Smooth muscle cell (in vitro differentiated cells): ENCODE measurements around the gene SPSB3. TPM values are rescaled to one million over a fixed set of nuclear protein-coding genes. Genes with fewer than 3 reads are reported as not detected.

Experiments
- DNase-seq: peaks from one replicate; lab custom pipeline; 2025; ENCODE audit not compliant: unreplicated experiment; lab: John Stamatoyannopoulos, UW
- H2AFZ ChIP-seq: fragments of 200-600 bp; sonication (generic); 2 replicates; pipeline ENCODE4 v1.6.0; 2016; ENCODE audit warnings: antibody characterized with exemption, low read depth, mild to moderate bottlenecking
- H3F3A ChIP-seq: fragments of 200-600 bp; sonication (generic); 2 replicates; pipeline ENCODE4 v1.6.0; 2017; ENCODE audit warnings: antibody characterized with exemption, low read depth
- H3K27ac ChIP-seq: fragments of 200-600 bp; sonication (generic); 2 replicates; pipeline ENCODE4 v1.5.1; 2016; ENCODE audit warnings: low read depth, mild to moderate bottlenecking
- H3K27me3 ChIP-seq: fragments of 200-600 bp; sonication (generic); 2 replicates; pipeline ENCODE4 v1.6.1; 2016; ENCODE audit warnings: low read depth, mild to moderate bottlenecking
- H3K36me3 ChIP-seq: fragments of 200-600 bp; sonication (generic); 2 replicates; pipeline ENCODE4 v1.5.1; 2016; ENCODE audit warnings: low read depth
- H3K4me1 ChIP-seq: fragments of 200-600 bp; sonication (generic); 2 replicates; pipeline ENCODE4 v1.5.1; 2016; ENCODE audit warnings: low read depth
- H3K4me2 ChIP-seq: fragments of 200-600 bp; sonication (generic); 2 replicates; pipeline ENCODE4 v1.6.0; 2016; ENCODE audit warnings: mild to moderate bottlenecking
- H3K4me3 ChIP-seq: fragments of 200-600 bp; sonication (generic); 2 replicates; pipeline ENCODE4 v1.5.1; 2016; ENCODE audit warnings: mild to moderate bottlenecking
- H3K79me2 ChIP-seq: fragments of 200-600 bp; sonication (generic); 2 replicates; pipeline ENCODE4 v1.6.0; 2016; ENCODE audit warnings: low read depth, mild to moderate bottlenecking
- H3K9ac ChIP-seq: fragments of 200-600 bp; sonication (generic); 2 replicates; pipeline ENCODE4 v1.6.0; 2016; ENCODE audit warnings: low read depth
- H3K9me3 ChIP-seq: fragments of 200-600 bp; sonication (generic); replicated peaks from 2 replicates; pipeline ENCODE4 v1.5.1; 2016; ENCODE audit warnings: low read depth
- H4K20me1 ChIP-seq: fragments of 200-600 bp; sonication (generic); 2 replicates; pipeline ENCODE4 v1.6.0; 2016; ENCODE audit warnings: low read depth
- WGBS: methylation state at CpG from one replicate; pipeline ENCODE4 v1.1.7; 2016; ENCODE audit warnings: low lambda C conversion rate; 5-methylcytosine and 5-hydroxymethylcytosine counted together
- polyA plus RNA-seq: library from polyadenylated mRNA; unstranded; fragments of >200 nt; fragmentation: Nextera tagmentation; extraction: Ambion mirVana; gene quantifications from 2 replicates; pipeline ENCODE4 v1.2.1, GENCODE V29; 2016
- total RNA-seq: library from RNA; depleted of rRNA; stranded (reverse); fragments of >200 nt; gene quantifications from 2 replicates; pipeline ENCODE4 v1.2.3, GENCODE V29; 2014
- TF ChIP-seq, protein P1 (sequence below): fragments of 200-600 bp; sonication (generic); IDR thresholded peaks from 2 replicates; pipeline ENCODE4 v1.5.1; 2017; ENCODE audit warnings: borderline replicate concordance, mild to moderate bottlenecking, antibody characterized with exemption; ENCODE audit not compliant: insufficient read depth, poor library complexity, severe bottlenecking

The SPSB3 gene
- total and polyA plus RNA-seq, 2 experiments from 2014 or later = 25.1 to 49.8 TPM

- peaks cover 28% of the 10 kb centered on the region for H3K79me2 ChIP-seq
- no peaks in the 10 kb centered on the region for H3K36me3 ChIP-seq
- no peak overlapping the region for H3K4me3 ChIP-seq
- DNase-seq = no peak
- 96% methylated on average over 13 of the region's 13 CpGs for whole genome bisulfite sequencing
- no peaks in the 10 kb centered on the region for H3K9me3 ChIP-seq
- TF ChIP-seq, protein P1, sequence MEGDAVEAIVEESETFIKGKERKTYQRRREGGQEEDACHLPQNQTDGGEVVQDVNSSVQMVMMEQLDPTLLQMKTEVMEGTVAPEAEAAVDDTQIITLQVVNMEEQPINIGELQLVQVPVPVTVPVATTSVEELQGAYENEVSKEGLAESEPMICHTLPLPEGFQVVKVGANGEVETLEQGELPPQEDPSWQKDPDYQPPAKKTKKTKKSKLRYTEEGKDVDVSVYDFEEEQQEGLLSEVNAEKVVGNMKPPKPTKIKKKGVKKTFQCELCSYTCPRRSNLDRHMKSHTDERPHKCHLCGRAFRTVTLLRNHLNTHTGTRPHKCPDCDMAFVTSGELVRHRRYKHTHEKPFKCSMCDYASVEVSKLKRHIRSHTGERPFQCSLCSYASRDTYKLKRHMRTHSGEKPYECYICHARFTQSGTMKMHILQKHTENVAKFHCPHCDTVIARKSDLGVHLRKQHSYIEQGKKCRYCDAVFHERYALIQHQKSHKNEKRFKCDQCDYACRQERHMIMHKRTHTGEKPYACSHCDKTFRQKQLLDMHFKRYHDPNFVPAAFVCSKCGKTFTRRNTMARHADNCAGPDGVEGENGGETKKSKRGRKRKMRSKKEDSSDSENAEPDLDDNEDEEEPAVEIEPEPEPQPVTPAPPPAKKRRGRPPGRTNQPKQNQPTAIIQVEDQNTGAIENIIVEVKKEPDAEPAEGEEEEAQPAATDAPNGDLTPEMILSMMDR = no peak
- no peak overlapping the region for H3K4me2 ChIP-seq
- H3K9ac ChIP-seq = no peak overlapping the region
- H4K20me1 ChIP-seq = peaks cover 30% of the 10 kb centered on the region
- no peaks in the 10 kb centered on the region for H3K27me3 ChIP-seq
- peaks cover 20% of the 10 kb centered on the region for H3K4me1 ChIP-seq
- peaks cover 7% of the 10 kb centered on the region for H3F3A ChIP-seq
- H2AFZ ChIP-seq = no peak overlapping the region
- no peak overlapping the region for H3K27ac ChIP-seq
Measured at GRCh38 chr16:1776672-1776955, 5.8 kb downstream of the SPSB3 start.

- H3K79me2 ChIP-seq = peaks cover 28% of the 10 kb centered on the region
Measured at GRCh38 chr16:1775846-1776671, 6.3 kb downstream of the SPSB3 start.

DNA sequence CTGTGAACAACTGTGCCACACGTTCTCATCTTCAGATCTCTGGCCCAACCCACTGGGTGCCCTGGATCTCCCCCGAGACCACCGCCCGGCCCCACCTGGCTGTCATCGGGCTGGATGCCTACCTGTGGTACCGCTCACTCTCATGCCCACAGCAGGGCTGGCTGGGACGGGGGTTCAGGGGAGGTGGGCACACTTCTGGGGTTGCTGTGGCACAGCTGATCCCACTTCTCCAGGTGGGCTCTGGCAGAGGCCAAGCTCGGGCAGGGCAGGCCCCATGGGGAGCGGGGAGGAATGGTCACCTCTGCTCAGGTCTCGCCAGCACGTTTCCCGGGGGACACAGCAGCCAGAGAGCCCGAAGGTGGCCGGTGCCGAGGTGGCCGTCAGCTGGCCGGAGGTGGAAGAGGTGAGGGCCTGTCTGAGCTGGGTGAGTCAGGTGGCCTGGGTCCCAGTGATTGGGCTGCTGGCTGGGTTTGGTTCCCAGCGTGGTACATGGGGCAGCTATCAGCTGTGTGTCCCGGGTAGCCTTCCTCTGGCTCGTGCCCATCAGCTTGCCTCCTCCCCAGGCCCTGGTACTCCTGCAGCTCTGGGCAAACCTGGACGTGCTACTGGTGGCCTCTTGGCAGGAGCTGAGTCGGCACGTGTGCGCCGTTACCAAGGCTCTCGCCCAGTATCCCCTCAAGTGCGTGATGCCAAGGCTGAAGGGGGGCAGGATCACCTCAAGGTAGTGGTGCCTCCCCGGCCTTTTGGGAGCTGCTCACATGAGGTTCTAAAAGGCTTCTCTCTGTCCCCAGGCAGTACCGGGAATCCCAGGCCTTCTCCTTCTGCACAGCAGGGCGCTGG, 7.1 kb downstream of the SPSB3 start:
- no peak overlapping the region for H3K4me2 ChIP-seq
- TF ChIP-seq, protein P1 = no peak
- no peak for DNase-seq
- H3K4me3 ChIP-seq = no peak overlapping the region
- no peaks in the 10 kb centered on the region for H3K9me3 ChIP-seq
- H4K20me1 ChIP-seq = peaks cover 21% of the 10 kb centered on the region
- H3K27ac ChIP-seq = no peak overlapping the region
- WGBS = 96% methylated on average over 30 of the region's 30 CpGs
- peaks cover 20% of the 10 kb centered on the region for H3K4me1 ChIP-seq
- peaks cover 2% of the 10 kb centered on the region for H3F3A ChIP-seq
- no peaks in the 10 kb centered on the region for H3K36me3 ChIP-seq
- no peak overlapping the region for H3K9ac ChIP-seq
- no peaks in the 10 kb centered on the region for H3K27me3 ChIP-seq
- H2AFZ ChIP-seq = no peak overlapping the region
- peaks cover 24% of the 10 kb centered on the region for H3K79me2 ChIP-seq

More at GRCh38 chr16:1775846-1776671, 6.3 kb downstream of the SPSB3 start:
- H3K36me3 ChIP-seq = no peaks in the 10 kb centered on the region
- TF ChIP-seq, protein P1 = no peak
- WGBS = 98% methylated on average over 25 of the region's 28 CpGs
- H2AFZ ChIP-seq = no peak overlapping the region
- H3K4me2 ChIP-seq = no peak overlapping the region
- H3K27me3 ChIP-seq = no peaks in the 10 kb centered on the region
- DNase-seq = no peak
- peaks cover 16% of the 10 kb centered on the region for H3K4me1 ChIP-seq
- H3K4me3 ChIP-seq = no peak overlapping the region
- peaks cover 25% of the 10 kb centered on the region for H4K20me1 ChIP-seq
- H3K9ac ChIP-seq = no peak overlapping the region
- H3K9me3 ChIP-seq = no peaks in the 10 kb centered on the region
- H3F3A ChIP-seq = peaks cover 4% of the 10 kb centered on the region
- no peak overlapping the region for H3K27ac ChIP-seq
